HepG2 (cell line): ENCODE results near the gene LAP3. TPM values are rescaled to one million over a fixed set of nuclear protein-coding genes. Genes with fewer than 3 reads are reported as not detected.

Experiments used
- AGO2 ChIP-seq: fragments of 200-400 bp; formaldehyde crosslinking; optimal IDR thresholded peaks from 2 replicates; pipeline ENCODE3; 2017; ENCODE audit warnings: mild to moderate bottlenecking, low read depth, low read length, moderate library complexity
- ESRRA ChIP-seq: sonication (generic); formaldehyde crosslinking; IDR thresholded peaks from 2 replicates; pipeline ENCODE4 v1.5.1; 2020; ENCODE audit warnings: mild to moderate bottlenecking, low read depth, missing genetic modification reagents
- FOXK1 ChIP-seq: sonication (generic); formaldehyde crosslinking; IDR thresholded peaks from 2 replicates; pipeline ENCODE4 v1.4.0; 2020; ENCODE audit warnings: low read depth, missing genetic modification reagents, borderline replicate concordance
- GZF1 ChIP-seq: sonication (generic); formaldehyde crosslinking; IDR thresholded peaks from 2 replicates; pipeline ENCODE4 v1.5.1; 2020; ENCODE audit warnings: mild to moderate bottlenecking, missing genetic modification reagents
- KDM1A ChIP-seq: IDR thresholded peaks from 2 replicates; pipeline ENCODE4 v1.6.1; 2016; ENCODE audit warnings: missing compliant biosample characterization
- KLF16 ChIP-seq, 2 experiments: sonication (generic) in 1 of 2; formaldehyde crosslinking in 1 of 2; IDR thresholded peaks; 2 replicates each; pipeline versions ENCODE4 v1.6.1 to v1.8.0; 2016 to 2023; ENCODE audit warnings: missing genetic modification reagents in 2 of 2, missing compliant biosample characterization in 1 of 2
- LBX2 ChIP-seq: sonication (generic); formaldehyde crosslinking; IDR thresholded peaks from 2 replicates; pipeline ENCODE4 v1.5.0; 2020; ENCODE audit warnings: missing genetic modification reagents, mild to moderate bottlenecking, borderline replicate concordance
- MIER3 ChIP-seq: IDR thresholded peaks from 2 replicates; pipeline ENCODE4 v1.6.1; 2016; ENCODE audit warnings: missing compliant biosample characterization, borderline replicate concordance
- TRIM22 ChIP-seq: fragments of 450-650 bp; IDR thresholded peaks from 2 replicates; pipeline ENCODE4 v1.6.1; 2017
- TSC22D2 ChIP-seq: sonication (generic); formaldehyde crosslinking; IDR thresholded peaks from 2 replicates; pipeline ENCODE4 v1.5.1; 2020; ENCODE audit warnings: missing genetic modification reagents, mild to moderate bottlenecking, borderline replicate concordance
- ZFAT ChIP-seq: sonication (generic); formaldehyde crosslinking; conservative IDR thresholded peaks from 2 replicates; pipeline ENCODE4 v1.8.1; 2023; ENCODE audit warnings: missing genetic modification reagents, inconsistent platforms
- ZFP82 ChIP-seq: sonication (generic); formaldehyde crosslinking; IDR thresholded peaks from 2 replicates; pipeline ENCODE4 v1.5.1; 2020; ENCODE audit warnings: mild to moderate bottlenecking, missing genetic modification reagents, borderline replicate concordance
- ZNF414 ChIP-seq: sonication (generic); formaldehyde crosslinking; IDR thresholded peaks from 2 replicates; pipeline ENCODE4 v1.5.0; 2020; ENCODE audit warnings: missing genetic modification reagents
- ZNF580 ChIP-seq: IDR thresholded peaks from 2 replicates; pipeline ENCODE4 v1.6.1; 2016; ENCODE audit warnings: low read depth, borderline replicate concordance
- ZNF597 ChIP-seq: sonication (generic); formaldehyde crosslinking; IDR thresholded peaks from 2 replicates; pipeline ENCODE4 v1.5.0; 2020; ENCODE audit warnings: missing genetic modification reagents
- ZNF607 ChIP-seq: sonication (generic); formaldehyde crosslinking; IDR thresholded peaks from 2 replicates; pipeline ENCODE4 v1.5.1; 2020; ENCODE audit warnings: missing genetic modification reagents, mild to moderate bottlenecking, borderline replicate concordance
- ZNF660 ChIP-seq: sonication (generic); formaldehyde crosslinking; IDR thresholded peaks from 2 replicates; pipeline ENCODE4 v1.5.1; 2020; ENCODE audit warnings: mild to moderate bottlenecking, low read depth, missing genetic modification reagents, borderline replicate concordance
- ZNF687 ChIP-seq: sonication (generic); formaldehyde crosslinking; IDR thresholded peaks from 2 replicates; pipeline ENCODE4 v1.5.1; 2020; ENCODE audit warnings: mild to moderate bottlenecking, missing genetic modification reagents, moderate library complexity
- ZNF737 ChIP-seq: sonication (generic); formaldehyde crosslinking; IDR thresholded peaks from 2 replicates; pipeline ENCODE4 v1.5.0; 2020; ENCODE audit warnings: missing genetic modification reagents, mild to moderate bottlenecking, borderline replicate concordance
- polyA plus RNA-seq, 8 experiments: library from polyadenylated mRNA; depleted of rRNA in 3 of 8; stranded (reverse) in 7 of 8; unstranded in 1 of 8; fragments of >200 nt; fragmentation: Illumina TruSeq in 4 of 8; extraction: Trizol in 4 of 8; gene quantifications; 2 replicates each; pipeline versions ENCODE4 v1.2.1 to v1.2.3, GENCODE V29; 2011 to 2016; ENCODE audit warnings: low read depth in 4 of 8, missing spikeins in 1 of 8, mixed read lengths in 1 of 8; ENCODE audit not compliant: insufficient read depth in 1 of 8
- total RNA-seq, 5 experiments: library from RNA; depleted of rRNA; stranded (reverse); fragments of >200 nt; fragmentation: Illumina TruSeq; extraction: Trizol; gene quantifications; 2 replicates each; pipeline ENCODE4 v1.2.3, GENCODE V29; 2016; ENCODE audit warnings: low read depth in 1 of 5

The LAP3 gene
- total and polyA plus RNA-seq, 2 of the 13 experiments (the other 11 are each of a cell fraction or from before 2014, with no cell fraction given): 106 to 125 TPM

GRCh38 chr4:17577665-17578481, 875 bp downstream of the LAP3 start (continued):
- no peak for TF ChIP-seq ESRRA (CRISPR knock-in tag)
- TF ChIP-seq ZFP82: no peak
- no peak for TF ChIP-seq ZNF580
- peak; percentile 50; the same call in 1 of the 2 replicates for TF ChIP-seq ZNF687
- no peak for TF ChIP-seq TSC22D2 (CRISPR knock-in tag)
- 0 out of 2 replicates have a peak, but pooled peaks have one; percentile 31 for TF ChIP-seq ZNF737 (CRISPR knock-in tag)
- no peak for TF ChIP-seq ZFAT (CRISPR knock-in tag)
- no peak for TF ChIP-seq ZNF597 (CRISPR knock-in tag)
- peak; percentile 86 for TF ChIP-seq AGO2
- TF ChIP-seq ZNF607 (CRISPR knock-in tag): no peak
- TF ChIP-seq GZF1 (CRISPR knock-in tag): no peak
- no peak for TF ChIP-seq FOXK1 (CRISPR knock-in tag)
- TF ChIP-seq ZNF660 (CRISPR knock-in tag): no peak
- no peak for TF ChIP-seq KLF16 (CRISPR knock-in tag; IDR thresholded peaks at IDR 0.05)
- no peak for TF ChIP-seq KDM1A (CRISPR knock-in tag)
- no peak for TF ChIP-seq TRIM22
- TF ChIP-seq ZNF414 (CRISPR knock-in tag): no peak
- TF ChIP-seq MIER3: no peak
- TF ChIP-seq LBX2 (CRISPR knock-in tag): no peak; the same call in 1 of the 2 replicates
